ENCODE data around the gene L1CAM.
A peak's percentile ranks its signal among the peaks of the same experiment; 100 is the strongest.

L1CAM gene

DNA sequence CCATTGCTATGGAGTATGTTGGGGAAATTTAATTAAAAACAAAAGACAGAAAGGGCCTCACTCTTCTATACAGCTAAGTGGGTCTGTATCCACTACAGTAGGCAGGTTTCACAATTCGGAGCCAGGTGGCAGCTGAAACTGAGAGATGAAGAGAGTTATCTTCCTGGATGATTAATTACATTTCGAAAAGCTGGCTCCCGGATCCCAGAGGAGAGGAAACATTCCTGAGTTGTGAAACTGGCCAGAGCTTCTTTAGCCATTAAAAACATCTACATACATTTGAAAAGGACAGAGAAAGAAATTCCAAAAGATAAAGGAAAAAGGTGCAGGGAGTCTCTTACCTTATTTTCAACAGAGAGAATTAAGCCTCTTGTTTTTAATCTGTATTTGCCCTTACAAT is 40.1 kb downstream of the L1CAM start:
- TF ChIP-seq SIN3A (IDR thresholded peaks at IDR 0.05; ENCODE audit: borderline replicate concordance, insufficient read depth, low read length): no peak

DNA sequence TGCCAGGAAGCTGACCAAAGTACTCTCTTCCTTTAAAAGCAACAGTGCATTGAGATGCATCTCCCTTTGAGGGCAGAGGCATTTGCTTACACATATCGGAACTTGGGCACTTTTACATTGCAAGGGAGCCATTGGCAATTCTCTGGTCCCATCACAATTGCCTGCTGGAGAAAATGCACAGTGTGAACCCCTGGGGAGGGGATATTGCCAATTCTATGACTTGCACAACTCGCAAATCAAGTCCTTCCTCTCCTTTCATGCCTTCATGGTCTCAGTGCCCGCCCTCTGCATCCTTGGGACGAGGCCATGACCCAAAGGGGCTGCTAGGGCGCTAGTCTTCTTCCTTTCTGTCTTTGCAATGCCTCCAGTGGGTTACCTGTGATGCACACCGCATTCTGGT is 40.8 kb downstream of the L1CAM start:
- TF ChIP-seq FOXP2 (optimal IDR thresholded peaks at IDR 0.05; ENCODE audit: borderline replicate concordance, extremely low read depth, extremely low read length, insufficient read depth): no peak
- no peak for TF ChIP-seq POLR2AphosphoS5 (IDR thresholded peaks at IDR 0.05; ENCODE audit: low read depth, low read length)
- TF ChIP-seq, protein P1, sequence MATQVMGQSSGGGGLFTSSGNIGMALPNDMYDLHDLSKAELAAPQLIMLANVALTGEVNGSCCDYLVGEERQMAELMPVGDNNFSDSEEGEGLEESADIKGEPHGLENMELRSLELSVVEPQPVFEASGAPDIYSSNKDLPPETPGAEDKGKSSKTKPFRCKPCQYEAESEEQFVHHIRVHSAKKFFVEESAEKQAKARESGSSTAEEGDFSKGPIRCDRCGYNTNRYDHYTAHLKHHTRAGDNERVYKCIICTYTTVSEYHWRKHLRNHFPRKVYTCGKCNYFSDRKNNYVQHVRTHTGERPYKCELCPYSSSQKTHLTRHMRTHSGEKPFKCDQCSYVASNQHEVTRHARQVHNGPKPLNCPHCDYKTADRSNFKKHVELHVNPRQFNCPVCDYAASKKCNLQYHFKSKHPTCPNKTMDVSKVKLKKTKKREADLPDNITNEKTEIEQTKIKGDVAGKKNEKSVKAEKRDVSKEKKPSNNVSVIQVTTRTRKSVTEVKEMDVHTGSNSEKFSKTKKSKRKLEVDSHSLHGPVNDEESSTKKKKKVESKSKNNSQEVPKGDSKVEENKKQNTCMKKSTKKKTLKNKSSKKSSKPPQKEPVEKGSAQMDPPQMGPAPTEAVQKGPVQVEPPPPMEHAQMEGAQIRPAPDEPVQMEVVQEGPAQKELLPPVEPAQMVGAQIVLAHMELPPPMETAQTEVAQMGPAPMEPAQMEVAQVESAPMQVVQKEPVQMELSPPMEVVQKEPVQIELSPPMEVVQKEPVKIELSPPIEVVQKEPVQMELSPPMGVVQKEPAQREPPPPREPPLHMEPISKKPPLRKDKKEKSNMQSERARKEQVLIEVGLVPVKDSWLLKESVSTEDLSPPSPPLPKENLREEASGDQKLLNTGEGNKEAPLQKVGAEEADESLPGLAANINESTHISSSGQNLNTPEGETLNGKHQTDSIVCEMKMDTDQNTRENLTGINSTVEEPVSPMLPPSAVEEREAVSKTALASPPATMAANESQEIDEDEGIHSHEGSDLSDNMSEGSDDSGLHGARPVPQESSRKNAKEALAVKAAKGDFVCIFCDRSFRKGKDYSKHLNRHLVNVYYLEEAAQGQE (IDR thresholded peaks at IDR 0.05; ENCODE audit: insufficient read depth in 1 of 2, low read depth in 2 of 2, low read length in 2 of 2): no peak
- no peak for TF ChIP-seq TAF1 (IDR thresholded peaks at IDR 0.05; ENCODE audit: borderline replicate concordance, insufficient read depth, low read length)
- TF ChIP-seq SIN3A (IDR thresholded peaks at IDR 0.05; ENCODE audit: borderline replicate concordance, insufficient read depth, low read length): no peak

DNA sequence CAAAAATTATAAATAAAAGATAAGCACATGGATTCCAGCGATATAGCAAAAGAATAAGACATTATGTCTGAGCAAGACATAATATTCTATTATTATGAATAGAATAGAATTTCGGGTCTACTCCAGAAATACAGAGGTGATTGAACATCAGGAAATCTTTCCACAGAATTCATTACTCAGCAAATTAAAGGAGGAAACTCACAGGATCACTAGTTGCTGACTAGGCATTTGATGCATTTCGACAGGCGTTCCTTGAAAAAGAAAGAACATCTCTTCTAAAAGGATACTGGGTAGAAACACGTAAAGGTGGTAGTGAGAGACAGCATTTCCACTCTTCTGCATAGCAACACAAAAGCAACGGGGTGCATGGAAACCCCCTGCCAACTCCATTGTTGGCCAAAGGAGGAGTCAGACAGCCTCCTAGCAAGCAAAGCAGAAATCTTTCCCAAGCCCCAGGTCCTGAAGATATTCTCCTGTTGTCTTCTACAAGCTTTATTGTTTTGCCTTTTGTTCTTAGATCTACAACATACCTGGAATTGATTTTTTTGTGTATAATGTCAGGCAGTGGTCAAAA is 41.4 kb downstream of the L1CAM start:
- TF ChIP-seq, protein P1 (IDR thresholded peaks at IDR 0.05; ENCODE audit: insufficient read depth in 1 of 2, low read depth in 2 of 2, low read length in 2 of 2): no peak
- TF ChIP-seq POLR2AphosphoS5 (IDR thresholded peaks at IDR 0.05; ENCODE audit: low read depth, low read length) (no peak), FOXP2 (optimal IDR thresholded peaks at IDR 0.05; ENCODE audit: borderline replicate concordance, extremely low read depth, extremely low read length, insufficient read depth) (no peak), SIN3A (IDR thresholded peaks at IDR 0.05; ENCODE audit: borderline replicate concordance, insufficient read depth, low read length) (no peak), TAF1 (IDR thresholded peaks at IDR 0.05; ENCODE audit: borderline replicate concordance, insufficient read depth, low read length) (no peak)

DNA sequence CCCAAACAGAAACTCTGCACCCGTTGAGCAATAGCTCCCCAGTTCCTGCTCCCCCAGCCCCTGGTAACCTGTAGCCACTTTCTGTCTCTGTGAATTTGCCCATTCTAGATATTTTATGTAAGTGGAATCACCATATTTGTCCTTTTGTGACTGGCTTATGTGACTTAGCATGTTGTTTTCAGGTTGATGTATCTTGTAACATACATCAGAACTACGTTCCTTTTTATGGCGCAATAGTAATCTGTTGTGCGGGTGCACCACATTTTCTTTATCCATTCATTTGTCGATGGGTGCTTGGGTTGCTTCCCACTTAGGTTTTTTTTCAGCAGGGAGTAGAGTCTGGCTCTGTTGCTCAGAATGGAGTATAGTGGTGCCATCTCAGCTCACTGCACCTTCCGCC is 49.1 kb downstream of the L1CAM start:
- TF ChIP-seq TAF1 (IDR thresholded peaks at IDR 0.05; ENCODE audit: borderline replicate concordance, insufficient read depth, low read length): no peak
- no peak for TF ChIP-seq SIN3A (IDR thresholded peaks at IDR 0.05; ENCODE audit: borderline replicate concordance, insufficient read depth, low read length)

DNA sequence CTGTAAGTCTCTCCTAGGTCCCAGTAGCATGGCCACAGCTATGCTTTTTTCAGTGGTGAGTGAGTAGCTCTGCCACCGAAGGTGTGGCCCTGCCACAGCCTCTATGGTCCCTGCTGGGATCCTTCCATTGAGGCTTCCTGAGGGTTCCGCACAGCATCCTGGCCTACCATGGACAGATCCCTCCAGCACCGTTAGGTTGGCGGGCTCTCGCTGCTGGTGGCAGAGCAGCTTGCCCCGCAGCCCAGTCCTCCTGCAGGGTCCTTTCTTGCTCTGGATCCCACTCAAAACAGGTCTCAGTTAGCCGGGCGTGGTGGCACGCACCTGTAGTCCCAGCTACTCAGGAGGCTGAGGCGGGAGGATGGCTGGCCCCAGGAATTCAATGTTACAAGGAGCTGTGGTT is 53.2 kb downstream of the L1CAM start:
- TF ChIP-seq FOXP2 (optimal IDR thresholded peaks at IDR 0.05; ENCODE audit: borderline replicate concordance, extremely low read depth, extremely low read length, insufficient read depth): no peak
- TF ChIP-seq, protein P1 (IDR thresholded peaks at IDR 0.05; ENCODE audit: insufficient read depth in 1 of 2, low read depth in 2 of 2, low read length in 2 of 2): peak; percentile 78 to 86

DNA sequence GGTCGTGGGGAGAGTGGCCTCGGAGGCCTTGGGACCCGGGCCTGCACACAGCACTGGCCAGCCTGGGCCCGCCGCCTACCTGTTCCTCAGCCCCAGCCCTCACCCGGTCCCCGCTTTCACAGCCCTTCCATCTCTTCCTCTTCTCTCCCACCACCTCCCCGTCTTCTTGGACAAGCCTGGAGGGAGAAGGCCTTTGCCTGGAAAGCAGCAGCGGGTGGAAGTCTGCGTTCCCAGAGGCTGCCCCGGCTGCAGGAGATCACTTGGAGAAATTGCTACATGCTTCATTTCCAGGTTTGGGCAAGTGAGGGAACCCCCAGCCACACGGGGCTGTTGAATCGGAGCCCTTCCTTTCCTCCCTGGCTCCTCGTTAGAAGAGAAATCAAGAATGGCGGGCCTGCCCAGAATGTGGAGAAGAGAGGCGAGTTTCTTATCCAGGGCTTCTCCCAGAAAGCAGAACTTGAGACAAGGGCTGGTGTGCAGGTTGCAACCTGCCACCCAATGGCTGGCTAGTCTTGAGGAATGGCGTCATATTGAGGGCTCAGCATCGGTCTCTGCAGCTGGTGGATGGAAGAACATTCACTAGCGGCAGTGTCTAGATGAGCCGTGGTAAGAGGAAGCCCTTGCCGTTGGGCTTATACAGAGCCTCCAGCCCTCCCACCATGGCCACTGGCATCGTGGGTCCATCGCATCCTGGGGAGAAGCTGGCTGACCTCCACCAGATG is 54.4 kb downstream of the L1CAM start:
- TF ChIP-seq, protein P1 (IDR thresholded peaks at IDR 0.05; ENCODE audit: insufficient read depth in 1 of 2, low read depth in 2 of 2, low read length in 2 of 2): no peak
- TF ChIP-seq SIN3A (IDR thresholded peaks at IDR 0.05; ENCODE audit: borderline replicate concordance, insufficient read depth, low read length) (no peak), TAF1 (IDR thresholded peaks at IDR 0.05; ENCODE audit: borderline replicate concordance, insufficient read depth, low read length) (no peak), FOXP2 (optimal IDR thresholded peaks at IDR 0.05; ENCODE audit: borderline replicate concordance, extremely low read depth, extremely low read length, insufficient read depth) (no peak), POLR2AphosphoS5 (IDR thresholded peaks at IDR 0.05; ENCODE audit: low read depth, low read length) (no peak)
